DMS 273 treated with DMSO at 0.1 percent for 48 hours (cell line): ENCODE data around the gene GRIK1.

Experiments used
- DNase-seq: peaks from one replicate; lab custom pipeline; 2025; lab: John Stamatoyannopoulos, UW

GRIK1 gene

GRCh38 chr21:29642551-29643245 lies 297.1 kb downstream of the GRIK1 start:
- DNase-seq = no peak

- DNase-seq = no peak
Measured at GRCh38 chr21:29641635-29642550, 297.9 kb downstream of the GRIK1 start.

- no peak for DNase-seq
Measured at GRCh38 chr21:29641001-29641634, 298.7 kb downstream of the GRIK1 start.

GRCh38 chr21:29640080-29640508 lies 299.7 kb downstream of the GRIK1 start:
- DNase-seq = no peak

- DNase-seq = no peak
Measured at GRCh38 chr21:29639366-29640079, 300.3 kb downstream of the GRIK1 start.

- no peak for DNase-seq
Measured at GRCh38 chr21:29638761-29639327, 301.0 kb downstream of the GRIK1 start.

GRCh38 chr21:29638138-29638537 lies 301.7 kb downstream of the GRIK1 start:
- DNase-seq = no peak

GRCh38 chr21:29637553-29637952 lies 302.2 kb downstream of the GRIK1 start:
- DNase-seq = no peak

- DNase-seq = no peak
Measured at GRCh38 chr21:29637134-29637533, 302.7 kb downstream of the GRIK1 start.

GRCh38 chr21:29634418-29634817 lies 305.4 kb downstream of the GRIK1 start:
- no peak for DNase-seq

GRCh38 chr21:29633756-29634155 lies 306.0 kb downstream of the GRIK1 start:
- no peak for DNase-seq

GRCh38 chr21:29630441-29630840 lies 309.4 kb downstream of the GRIK1 start:
- no peak for DNase-seq

- DNase-seq = no peak
Measured at GRCh38 chr21:29627905-29628304, 311.9 kb downstream of the GRIK1 start.

- DNase-seq = no peak
Measured at GRCh38 chr21:29626801-29627470, 312.9 kb downstream of the GRIK1 start.

GRCh38 chr21:29625990-29626389 lies 313.8 kb downstream of the GRIK1 start:
- no peak for DNase-seq

- DNase-seq = no peak
Measured at GRCh38 chr21:29624776-29625175, 315.0 kb downstream of the GRIK1 start.

- DNase-seq = no peak
Measured at GRCh38 chr21:29621525-29621924, 318.3 kb downstream of the GRIK1 start.

GRCh38 chr21:29616209-29616751 lies 323.5 kb downstream of the GRIK1 start:
- no peak for DNase-seq

- DNase-seq = no peak
Measured at GRCh38 chr21:29613877-29614276, 325.9 kb downstream of the GRIK1 start.

- DNase-seq = no peak
Measured at GRCh38 chr21:29613021-29613420, 326.8 kb downstream of the GRIK1 start.
